K562 (cell line): ENCODE results near the gene BCAS4. TPM values are rescaled to one million over a fixed set of nuclear protein-coding genes. Genes with fewer than 3 reads are reported as not detected.

Source experiments
- ARID3A ChIP-seq: IDR thresholded peaks from 2 replicates; pipeline ENCODE4 v1.6.1; 2012; ENCODE audit warnings: low read depth, low read length, improper control_type of control experiment, borderline replicate concordance
- CHD4 ChIP-seq: fragments of 200-600 bp; sonication (generic); IDR thresholded peaks from 3 replicates; pipeline ENCODE4 v1.6.1; 2012; ENCODE audit warnings: low read depth, mild to moderate bottlenecking, mixed read lengths, low read length, inconsistent platforms; ENCODE audit not compliant: insufficient read depth, insufficient replicate concordance, poor library complexity, severe bottlenecking
- CREB3L1 ChIP-seq: fragments of 450-650 bp; IDR thresholded peaks from 2 replicates; pipeline ENCODE4 v1.6.1; 2014; ENCODE audit warnings: low read depth, mild to moderate bottlenecking, moderate library complexity, borderline replicate concordance
- DMBX1 ChIP-seq: fragments of 250-450 bp; sonication (Bioruptor Pico); IDR thresholded peaks from 2 replicates; pipeline ENCODE4 v1.8.0; 2022; ENCODE audit warnings: inconsistent platforms, mild to moderate bottlenecking, moderate library complexity, borderline replicate concordance
- GATA2 ChIP-seq: sonication (generic); formaldehyde crosslinking; IDR thresholded peaks from 2 replicates; pipeline ENCODE4 v1.4.0; 2020; ENCODE audit warnings: mild to moderate bottlenecking, missing genetic modification reagents
- NCOA1 ChIP-seq: fragments of 450-650 bp; IDR thresholded peaks from 2 replicates; pipeline ENCODE4 v1.6.1; 2016; ENCODE audit warnings: low read depth
- TRIM28 ChIP-seq: fragments of 450-650 bp; IDR thresholded peaks from 2 replicates; pipeline ENCODE4 v1.6.1; 2017
- UBTF ChIP-seq, 2 experiments: IDR thresholded peaks; 2 replicates each; pipeline ENCODE4 v1.6.1; 2012; ENCODE audit warnings: improper control_type of control experiment in 2 of 2, low read depth in 2 of 2, low read length in 2 of 2, borderline replicate concordance in 1 of 2
- USF2 ChIP-seq: sonication (generic); formaldehyde crosslinking; IDR thresholded peaks from 2 replicates; pipeline ENCODE4 v1.5.0; 2020; ENCODE audit warnings: missing genetic modification reagents
- ZFP36 ChIP-seq: fragments of 150-350 bp; IDR thresholded peaks from 2 replicates; pipeline ENCODE4 v1.6.1; 2018; ENCODE audit warnings: low read length, low read depth; ENCODE audit not compliant: partially characterized antibody
- ZNF592 ChIP-seq: fragments of 450-650 bp; IDR thresholded peaks from 2 replicates; pipeline ENCODE4 v1.6.1; 2017; ENCODE audit warnings: antibody characterized with exemption, mild to moderate bottlenecking
- ZNF695 ChIP-seq: fragments of 450-650 bp; formaldehyde crosslinking; IDR thresholded peaks from 2 replicates; pipeline ENCODE4 v1.4.0; 2020; ENCODE audit warnings: mild to moderate bottlenecking, moderate library complexity
- polyA plus RNA-seq, 8 experiments: library from polyadenylated mRNA; depleted of rRNA in 4 of 8; stranded (reverse) in 5 of 8; unstranded in 3 of 8; fragments of >200 nt; fragmentation: Nextera tagmentation in 2 of 8; fragmentation: Illumina TruSeq in 1 of 8; extraction: Ambion mirVana in 2 of 8; extraction: Trizol in 1 of 8; gene quantifications; 2 replicates each; pipeline versions ENCODE4 v1.2.1 to v1.2.3, GENCODE V29; 2011 to 2014; ENCODE audit warnings: inconsistent platforms in 1 of 8, missing spikeins in 1 of 8
- total RNA-seq, 7 experiments: library from RNA; depleted of rRNA in 6 of 7; stranded (reverse); fragments of >200 nt in 6 of 7; fragmentation: Illumina TruSeq in 2 of 7; extraction: Trizol in 2 of 7; gene quantifications; 2 replicates each; pipeline versions ENCODE4 v1.2.1 to v1.2.3, GENCODE V29; 2011 to 2021; ENCODE audit warnings: low replicate concordance in 1 of 7
- TF ChIP-seq, protein P1 (sequence below): fragments of 250-450 bp; sonication (Bioruptor Pico); IDR thresholded peaks from 2 replicates; pipeline ENCODE4 v1.5.0; 2022; ENCODE audit warnings: mild to moderate bottlenecking

The BCAS4 gene
- total and polyA plus RNA-seq, 9 of the 15 experiments (the other 6 are each of a cell fraction or from before 2014, with no cell fraction given) = 0.15 to 2.3 (median 0.47) TPM

DNA sequence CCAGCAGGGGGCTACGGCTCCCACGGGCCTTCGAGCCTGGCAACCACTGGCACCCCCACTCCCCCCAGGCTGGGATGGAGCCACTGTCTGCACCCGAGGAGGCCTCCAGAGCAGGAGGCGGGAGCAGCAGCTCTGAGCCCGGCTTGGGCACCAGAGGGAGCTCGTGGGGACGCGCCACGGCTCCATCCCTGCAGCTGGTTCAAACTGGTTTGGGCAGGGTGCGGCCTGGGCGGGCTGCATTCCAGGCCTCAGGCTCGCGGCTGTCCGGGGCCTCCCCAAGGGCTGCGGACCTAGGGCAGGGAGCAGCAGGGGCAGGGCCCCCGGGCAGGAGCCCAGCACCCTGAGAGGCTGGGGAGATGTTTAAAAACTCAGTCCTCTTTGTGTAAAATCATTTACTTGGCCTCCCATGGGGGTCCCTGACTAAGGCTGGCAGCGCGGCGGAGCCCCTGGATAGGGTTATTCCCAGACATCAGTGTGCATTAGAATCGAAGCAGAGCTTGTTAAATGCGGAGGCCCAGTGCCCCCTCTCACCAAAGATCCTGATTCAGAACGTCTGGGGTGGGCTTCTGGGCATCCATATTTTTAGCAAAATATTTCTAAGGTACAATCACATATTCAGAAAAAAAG is 4.1 kb upstream of the BCAS4 start (continued):
- TF ChIP-seq DMBX1 (peak; percentile 86), GATA2 (CRISPR knock-in tag) (no peak), ZNF592 (peak; percentile 96), ZNF695 (CRISPR knock-in tag) (no peak), CHD4 (no peak), ZFP36 (peak; percentile 57), UBTF (IDR thresholded peaks at IDR 0.05; ENCODE audit: borderline replicate concordance in 1 of 2, low read depth in 2 of 2, low read length in 2 of 2) (peak; percentile 26 to 88; a peak in 3 of 4 replicates), ARID3A (no peak), TRIM28 (no peak), NCOA1 (peak; percentile 77), CREB3L1 (peak; percentile 83), USF2 (CRISPR knock-in tag) (no peak)
- TF ChIP-seq, protein P1, sequence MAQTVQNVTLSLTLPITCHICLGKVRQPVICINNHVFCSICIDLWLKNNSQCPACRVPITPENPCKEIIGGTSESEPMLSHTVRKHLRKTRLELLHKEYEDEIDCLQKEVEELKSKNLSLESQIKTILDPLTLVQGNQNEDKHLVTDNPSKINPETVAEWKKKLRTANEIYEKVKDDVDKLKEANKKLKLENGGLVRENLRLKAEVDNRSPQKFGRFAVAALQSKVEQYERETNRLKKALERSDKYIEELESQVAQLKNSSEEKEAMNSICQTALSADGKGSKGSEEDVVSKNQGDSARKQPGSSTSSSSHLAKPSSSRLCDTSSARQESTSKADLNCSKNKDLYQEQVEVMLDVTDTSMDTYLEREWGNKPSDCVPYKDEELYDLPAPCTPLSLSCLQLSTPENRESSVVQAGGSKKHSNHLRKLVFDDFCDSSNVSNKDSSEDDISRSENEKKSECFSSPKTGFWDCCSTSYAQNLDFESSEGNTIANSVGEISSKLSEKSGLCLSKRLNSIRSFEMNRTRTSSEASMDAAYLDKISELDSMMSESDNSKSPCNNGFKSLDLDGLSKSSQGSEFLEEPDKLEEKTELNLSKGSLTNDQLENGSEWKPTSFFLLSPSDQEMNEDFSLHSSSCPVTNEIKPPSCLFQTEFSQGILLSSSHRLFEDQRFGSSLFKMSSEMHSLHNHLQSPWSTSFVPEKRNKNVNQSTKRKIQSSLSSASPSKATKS (CRISPR knock-in tag) = no peak
